GM23338 (cell line): ENCODE data around the gene TAF1D. TPM values are rescaled to one million over a fixed set of nuclear protein-coding genes. Genes with fewer than 3 reads are reported as not detected.

ENCODE experiments used
- EZH2 ChIP-seq: fragments of 200-600 bp; sonication (generic); IDR thresholded peaks from one replicate; pipeline ENCODE4 v1.8.0; 2017; ENCODE audit warnings: antibody characterized with exemption, mild to moderate bottlenecking, low read depth; ENCODE audit not compliant: unreplicated experiment
- EZH2phosphoT487 ChIP-seq: fragments of 200-600 bp; sonication (generic); IDR thresholded peaks from one replicate; pipeline ENCODE4 v1.8.1; 2018; ENCODE audit warnings: antibody characterized with exemption; ENCODE audit not compliant: unreplicated experiment
- ZNF114 ChIP-seq: fragments of 250-450 bp; sonication (Bioruptor Pico); IDR thresholded peaks from 2 replicates; pipeline ENCODE4 v1.5.0; 2020; ENCODE audit warnings: mild to moderate bottlenecking, moderate library complexity
- ZNF462 ChIP-seq: fragments of 250-450 bp; sonication (Bioruptor Pico); IDR thresholded peaks from 2 replicates; pipeline ENCODE4 v1.5.0; 2020; ENCODE audit warnings: mild to moderate bottlenecking, moderate library complexity
- polyA plus RNA-seq: library from polyadenylated mRNA; unstranded; fragments of >200 nt; fragmentation: Nextera tagmentation; extraction: Ambion mirVana; gene quantifications from 2 replicates; pipeline ENCODE4 v1.2.1, GENCODE V29; 2016
- total RNA-seq: library from RNA; depleted of rRNA; stranded (reverse); fragments of >200 nt; shearing (Covaris generic); gene quantifications from 2 replicates; pipeline ENCODE4 v1.2.3, GENCODE V29; 2014
- TF ChIP-seq, protein P1 (sequence below): IDR thresholded peaks from one replicate; pipeline ENCODE4 v1.6.1; 2018; ENCODE audit warnings: antibody characterized with exemption; ENCODE audit not compliant: unreplicated experiment
- TF ChIP-seq, protein P2 (sequence below), 2 experiments: fragments of 200-600 bp in 1 of 2; sonication (generic) in 1 of 2; conservative IDR thresholded peaks; 2 replicates each; pipeline versions ENCODE4 v1.5.1 to v1.6.1; 2016 to 2017; ENCODE audit warnings: antibody characterized with exemption in 2 of 2, low read depth in 2 of 2, mild to moderate bottlenecking in 2 of 2, moderate library complexity in 1 of 2

Gene TAF1D
- total and polyA plus RNA-seq, 2 experiments from 2014 or later, result 240 to 246 TPM

DNA sequence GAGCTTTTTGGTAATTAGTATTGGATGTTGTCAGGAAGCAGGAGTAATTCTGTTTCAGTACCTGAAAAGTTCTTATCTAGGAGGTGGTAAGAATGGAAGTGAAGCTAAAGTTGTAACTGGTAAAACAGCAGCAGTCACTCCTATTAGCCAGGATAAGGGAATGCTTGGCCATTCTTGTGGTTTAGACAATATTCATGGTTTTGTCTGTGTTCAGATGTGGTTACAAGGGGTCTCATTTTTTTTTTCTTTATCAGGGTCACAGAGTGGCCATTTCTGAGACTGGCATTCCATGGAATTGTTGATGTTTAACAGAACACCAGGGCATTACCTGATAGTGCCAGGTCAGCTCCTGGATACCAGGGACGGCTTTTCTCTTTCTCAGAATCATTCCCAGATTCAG, 23.8 kb downstream of the TAF1D start (continued):
- TF ChIP-seq ZNF462 (CRISPR knock-in tag) (no peak), EZH2phosphoT487 (no peak), EZH2 (no peak), ZNF114 (CRISPR knock-in tag) (no peak)
- TF ChIP-seq, protein P1, sequence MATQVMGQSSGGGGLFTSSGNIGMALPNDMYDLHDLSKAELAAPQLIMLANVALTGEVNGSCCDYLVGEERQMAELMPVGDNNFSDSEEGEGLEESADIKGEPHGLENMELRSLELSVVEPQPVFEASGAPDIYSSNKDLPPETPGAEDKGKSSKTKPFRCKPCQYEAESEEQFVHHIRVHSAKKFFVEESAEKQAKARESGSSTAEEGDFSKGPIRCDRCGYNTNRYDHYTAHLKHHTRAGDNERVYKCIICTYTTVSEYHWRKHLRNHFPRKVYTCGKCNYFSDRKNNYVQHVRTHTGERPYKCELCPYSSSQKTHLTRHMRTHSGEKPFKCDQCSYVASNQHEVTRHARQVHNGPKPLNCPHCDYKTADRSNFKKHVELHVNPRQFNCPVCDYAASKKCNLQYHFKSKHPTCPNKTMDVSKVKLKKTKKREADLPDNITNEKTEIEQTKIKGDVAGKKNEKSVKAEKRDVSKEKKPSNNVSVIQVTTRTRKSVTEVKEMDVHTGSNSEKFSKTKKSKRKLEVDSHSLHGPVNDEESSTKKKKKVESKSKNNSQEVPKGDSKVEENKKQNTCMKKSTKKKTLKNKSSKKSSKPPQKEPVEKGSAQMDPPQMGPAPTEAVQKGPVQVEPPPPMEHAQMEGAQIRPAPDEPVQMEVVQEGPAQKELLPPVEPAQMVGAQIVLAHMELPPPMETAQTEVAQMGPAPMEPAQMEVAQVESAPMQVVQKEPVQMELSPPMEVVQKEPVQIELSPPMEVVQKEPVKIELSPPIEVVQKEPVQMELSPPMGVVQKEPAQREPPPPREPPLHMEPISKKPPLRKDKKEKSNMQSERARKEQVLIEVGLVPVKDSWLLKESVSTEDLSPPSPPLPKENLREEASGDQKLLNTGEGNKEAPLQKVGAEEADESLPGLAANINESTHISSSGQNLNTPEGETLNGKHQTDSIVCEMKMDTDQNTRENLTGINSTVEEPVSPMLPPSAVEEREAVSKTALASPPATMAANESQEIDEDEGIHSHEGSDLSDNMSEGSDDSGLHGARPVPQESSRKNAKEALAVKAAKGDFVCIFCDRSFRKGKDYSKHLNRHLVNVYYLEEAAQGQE, result no peak
- TF ChIP-seq, protein P2, sequence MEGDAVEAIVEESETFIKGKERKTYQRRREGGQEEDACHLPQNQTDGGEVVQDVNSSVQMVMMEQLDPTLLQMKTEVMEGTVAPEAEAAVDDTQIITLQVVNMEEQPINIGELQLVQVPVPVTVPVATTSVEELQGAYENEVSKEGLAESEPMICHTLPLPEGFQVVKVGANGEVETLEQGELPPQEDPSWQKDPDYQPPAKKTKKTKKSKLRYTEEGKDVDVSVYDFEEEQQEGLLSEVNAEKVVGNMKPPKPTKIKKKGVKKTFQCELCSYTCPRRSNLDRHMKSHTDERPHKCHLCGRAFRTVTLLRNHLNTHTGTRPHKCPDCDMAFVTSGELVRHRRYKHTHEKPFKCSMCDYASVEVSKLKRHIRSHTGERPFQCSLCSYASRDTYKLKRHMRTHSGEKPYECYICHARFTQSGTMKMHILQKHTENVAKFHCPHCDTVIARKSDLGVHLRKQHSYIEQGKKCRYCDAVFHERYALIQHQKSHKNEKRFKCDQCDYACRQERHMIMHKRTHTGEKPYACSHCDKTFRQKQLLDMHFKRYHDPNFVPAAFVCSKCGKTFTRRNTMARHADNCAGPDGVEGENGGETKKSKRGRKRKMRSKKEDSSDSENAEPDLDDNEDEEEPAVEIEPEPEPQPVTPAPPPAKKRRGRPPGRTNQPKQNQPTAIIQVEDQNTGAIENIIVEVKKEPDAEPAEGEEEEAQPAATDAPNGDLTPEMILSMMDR (conservative IDR thresholded peaks at IDR 0.05; ENCODE audit: low read depth in 2 of 2), result no peak
